ENCODE results near the gene SAMD10.

Gene SAMD10

DNA sequence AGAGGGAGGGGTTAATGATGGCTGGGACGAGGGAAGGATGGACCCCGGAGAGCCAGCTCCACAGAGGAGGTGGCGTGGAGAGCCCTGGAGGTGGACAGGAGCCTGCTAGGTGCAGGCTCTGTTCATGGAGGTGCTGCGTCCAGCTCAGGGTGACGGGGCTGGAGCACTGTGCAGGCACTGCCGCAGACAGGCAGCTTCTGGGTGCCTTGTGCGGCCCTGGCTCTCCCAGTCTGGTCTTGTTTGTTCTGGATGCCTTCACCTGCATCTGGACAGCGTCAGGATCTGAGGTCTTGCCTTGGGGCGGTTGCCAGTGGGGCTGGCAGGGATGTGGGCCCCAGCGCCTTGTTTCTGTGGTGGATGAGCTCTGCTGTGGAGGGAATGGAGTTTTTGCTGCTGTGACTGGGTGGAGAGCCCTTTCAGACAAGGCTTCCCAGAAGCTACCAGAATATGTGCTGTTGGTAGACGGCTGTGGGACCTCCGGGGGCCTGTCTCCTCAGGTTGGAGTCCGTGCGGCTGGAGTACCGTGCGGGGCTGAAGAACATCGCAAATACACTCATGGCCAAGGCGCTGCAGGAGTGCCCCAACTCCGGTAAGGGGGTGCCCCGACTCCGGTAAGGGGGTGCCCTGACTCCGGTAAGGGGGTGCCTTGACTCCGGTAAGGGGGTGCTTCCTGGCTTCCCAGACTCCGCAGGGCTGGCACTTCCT is 48.7 kb upstream of the SAMD10 start (continued):
- TF ChIP-seq ZNF747 (tag by site-specific recombination; IDR thresholded peaks at IDR 0.05) (no peak), ZNF174 (tag by site-specific recombination; IDR thresholded peaks at IDR 0.05) (no peak), ZFP69B (tag by site-specific recombination; IDR thresholded peaks at IDR 0.05) (peak; percentile 56; the same call in 1 of the 2 replicates), ZNF433 (tag by site-specific recombination; IDR thresholded peaks at IDR 0.05; ENCODE audit: low read depth) (no peak), ZNF223 (tag by site-specific recombination; IDR thresholded peaks at IDR 0.05) (no peak), ZNF558 (tag by site-specific recombination; IDR thresholded peaks at IDR 0.05) (no peak), SP7 (tag by site-specific recombination; IDR thresholded peaks at IDR 0.05) (no peak), KLF1 (tag by site-specific recombination; IDR thresholded peaks at IDR 0.05) (no peak), ZNF555 (tag by site-specific recombination; conservative IDR thresholded peaks at IDR 0.05) (no peak), SETDB1 (IDR thresholded peaks at IDR 0.05; ENCODE audit: insufficient read length, low read length) (no peak), ZNF302 (tag by site-specific recombination; IDR thresholded peaks at IDR 0.05; ENCODE audit: low read depth) (no peak), SCRT1 (tag by site-specific recombination; IDR thresholded peaks at IDR 0.05; ENCODE audit: borderline replicate concordance) (no peak), ZBTB48 (tag by site-specific recombination; IDR thresholded peaks at IDR 0.05) (no peak), ZSCAN23 (tag by site-specific recombination; IDR thresholded peaks at IDR 0.05) (no peak), ZNF600 (tag by site-specific recombination; IDR thresholded peaks at IDR 0.05) (peak; percentile 92), ZNF561 (tag by site-specific recombination; IDR thresholded peaks at IDR 0.05; ENCODE audit: borderline replicate concordance) (no peak), ZNF157 (tag by site-specific recombination; IDR thresholded peaks at IDR 0.05) (no peak), ZBTB20 (tag by site-specific recombination; IDR thresholded peaks at IDR 0.05) (no peak), GLIS2 (tag by site-specific recombination; IDR thresholded peaks at IDR 0.05) (no peak)
- TF ChIP-seq, protein P1, sequence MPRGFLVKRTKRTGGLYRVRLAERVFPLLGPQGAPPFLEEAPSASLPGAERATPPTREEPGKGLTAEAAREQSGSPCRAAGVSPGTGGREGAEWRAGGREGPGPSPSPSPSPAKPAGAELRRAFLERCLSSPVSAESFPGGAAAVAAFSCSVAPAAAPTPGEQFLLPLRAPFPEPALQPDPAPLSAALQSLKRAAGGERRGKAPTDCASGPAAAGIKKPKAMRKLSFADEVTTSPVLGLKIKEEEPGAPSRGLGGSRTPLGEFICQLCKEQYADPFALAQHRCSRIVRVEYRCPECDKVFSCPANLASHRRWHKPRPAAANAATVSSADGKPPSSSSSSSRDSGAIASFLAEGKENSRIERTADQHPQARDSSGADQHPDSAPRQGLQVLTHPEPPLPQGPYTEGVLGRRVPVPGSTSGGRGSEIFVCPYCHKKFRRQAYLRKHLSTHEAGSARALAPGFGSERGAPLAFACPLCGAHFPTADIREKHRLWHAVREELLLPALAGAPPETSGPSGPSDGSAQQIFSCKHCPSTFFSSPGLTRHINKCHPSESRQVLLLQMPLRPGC (tag by site-specific recombination; IDR thresholded peaks at IDR 0.05): no peak
- TF ChIP-seq, protein P2, sequence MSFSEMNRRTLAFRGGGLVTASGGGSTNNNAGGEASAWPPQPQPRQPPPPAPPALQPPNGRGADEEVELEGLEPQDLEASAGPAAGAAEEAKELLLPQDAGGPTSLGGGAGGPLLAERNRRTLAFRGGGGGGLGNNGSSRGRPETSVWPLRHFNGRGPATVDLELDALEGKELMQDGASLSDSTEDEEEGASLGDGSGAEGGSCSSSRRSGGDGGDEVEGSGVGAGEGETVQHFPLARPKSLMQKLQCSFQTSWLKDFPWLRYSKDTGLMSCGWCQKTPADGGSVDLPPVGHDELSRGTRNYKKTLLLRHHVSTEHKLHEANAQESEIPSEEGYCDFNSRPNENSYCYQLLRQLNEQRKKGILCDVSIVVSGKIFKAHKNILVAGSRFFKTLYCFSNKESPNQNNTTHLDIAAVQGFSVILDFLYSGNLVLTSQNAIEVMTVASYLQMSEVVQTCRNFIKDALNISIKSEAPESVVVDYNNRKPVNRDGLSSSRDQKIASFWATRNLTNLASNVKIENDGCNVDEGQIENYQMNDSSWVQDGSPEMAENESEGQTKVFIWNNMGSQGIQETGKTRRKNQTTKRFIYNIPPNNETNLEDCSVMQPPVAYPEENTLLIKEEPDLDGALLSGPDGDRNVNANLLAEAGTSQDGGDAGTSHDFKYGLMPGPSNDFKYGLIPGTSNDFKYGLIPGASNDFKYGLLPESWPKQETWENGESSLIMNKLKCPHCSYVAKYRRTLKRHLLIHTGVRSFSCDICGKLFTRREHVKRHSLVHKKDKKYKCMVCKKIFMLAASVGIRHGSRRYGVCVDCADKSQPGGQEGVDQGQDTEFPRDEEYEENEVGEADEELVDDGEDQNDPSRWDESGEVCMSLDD (tag by site-specific recombination; IDR thresholded peaks at IDR 0.05): 0 out of 2 replicates have a peak, but pooled peaks have one; percentile 27
- TF ChIP-seq, protein P3, sequence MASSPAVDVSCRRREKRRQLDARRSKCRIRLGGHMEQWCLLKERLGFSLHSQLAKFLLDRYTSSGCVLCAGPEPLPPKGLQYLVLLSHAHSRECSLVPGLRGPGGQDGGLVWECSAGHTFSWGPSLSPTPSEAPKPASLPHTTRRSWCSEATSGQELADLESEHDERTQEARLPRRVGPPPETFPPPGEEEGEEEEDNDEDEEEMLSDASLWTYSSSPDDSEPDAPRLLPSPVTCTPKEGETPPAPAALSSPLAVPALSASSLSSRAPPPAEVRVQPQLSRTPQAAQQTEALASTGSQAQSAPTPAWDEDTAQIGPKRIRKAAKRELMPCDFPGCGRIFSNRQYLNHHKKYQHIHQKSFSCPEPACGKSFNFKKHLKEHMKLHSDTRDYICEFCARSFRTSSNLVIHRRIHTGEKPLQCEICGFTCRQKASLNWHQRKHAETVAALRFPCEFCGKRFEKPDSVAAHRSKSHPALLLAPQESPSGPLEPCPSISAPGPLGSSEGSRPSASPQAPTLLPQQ (tag by site-specific recombination; IDR thresholded peaks at IDR 0.05): peak; percentile 72
- TF ChIP-seq, protein P4, sequence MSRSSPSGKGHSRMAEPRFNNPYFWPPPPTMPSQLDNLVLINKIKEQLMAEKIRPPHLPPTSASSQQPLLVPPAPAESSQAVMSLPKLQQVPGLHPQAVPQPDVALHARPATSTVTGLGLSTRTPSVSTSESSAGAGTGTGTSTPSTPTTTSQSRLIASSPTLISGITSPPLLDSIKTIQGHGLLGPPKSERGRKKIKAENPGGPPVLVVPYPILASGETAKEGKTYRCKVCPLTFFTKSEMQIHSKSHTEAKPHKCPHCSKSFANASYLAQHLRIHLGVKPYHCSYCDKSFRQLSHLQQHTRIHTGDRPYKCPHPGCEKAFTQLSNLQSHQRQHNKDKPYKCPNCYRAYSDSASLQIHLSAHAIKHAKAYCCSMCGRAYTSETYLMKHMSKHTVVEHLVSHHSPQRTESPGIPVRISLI (tag by site-specific recombination; IDR thresholded peaks at IDR 0.05): no peak
